Kidney epithelial cell (primary cell): Measurements from ENCODE around the gene N4BP2L1. TPM values are rescaled to one million over a fixed set of nuclear protein-coding genes. Genes with fewer than 3 reads are reported as not detected.

ENCODE experiments used
- DNase-seq: peaks from one replicate; pipeline ENCODE4 v3.0.0-alpha.2; 2010; ENCODE audit warnings: low read depth
- H3K27me3 ChIP-seq: 2 replicates; pipeline ENCODE4 v1.6.0; 2011; ENCODE audit warnings: low read length; ENCODE audit not compliant: control insufficient read depth, insufficient read depth
- H3K36me3 ChIP-seq: 2 replicates; pipeline ENCODE4 v1.5.1; 2011; ENCODE audit warnings: low read length; ENCODE audit not compliant: control insufficient read depth, insufficient read depth
- H3K4me3 ChIP-seq: 2 replicates; pipeline ENCODE4 v1.5.1; 2011; ENCODE audit warnings: low read depth, mild to moderate bottlenecking, control low read depth, low read length
- CTCF ChIP-seq: IDR thresholded peaks from 2 replicates; pipeline ENCODE4 v1.5.1; 2011; ENCODE audit warnings: mild to moderate bottlenecking, moderate library complexity, low read length, control low read depth, inconsistent platforms; ENCODE audit not compliant: insufficient read depth, poor library complexity, severe bottlenecking
- total RNA-seq: library from RNA; depleted of rRNA; stranded (reverse); fragments of >200 nt; gene quantifications from 2 replicates; pipeline ENCODE4 v1.2.3, GENCODE V29; 2015

The N4BP2L1 gene
- total RNA-seq, 1 donor from 2014 or later = 4.4 TPM

GRCh38 chr13:32391101-32391619, 36.8 kb downstream of the N4BP2L1 start:
- Histone ChIP-seq H3K36me3 (no peaks in the 10 kb centered on the region), H3K27me3 (no peaks in the 10 kb centered on the region), H3K4me3 (no peak overlapping the region)
- no peak for TF ChIP-seq CTCF
- no peak for DNase-seq

- no peak overlapping the region for H3K4me3 ChIP-seq
- no peak for DNase-seq
- no peaks in the 10 kb centered on the region for H3K27me3 ChIP-seq
- no peaks in the 10 kb centered on the region for H3K36me3 ChIP-seq
- TF ChIP-seq CTCF = no peak
Measured at GRCh38 chr13:32390484-32390883, 37.4 kb downstream of the N4BP2L1 start.

- Histone ChIP-seq H3K36me3 (no peaks in the 10 kb centered on the region), H3K27me3 (no peaks in the 10 kb centered on the region), H3K4me3 (no peak overlapping the region)
- no peak for TF ChIP-seq CTCF
- DNase-seq = no peak
Measured at GRCh38 chr13:32390048-32390447, 37.9 kb downstream of the N4BP2L1 start.

GRCh38 chr13:32385410-32385809, 42.5 kb downstream of the N4BP2L1 start:
- TF ChIP-seq CTCF = no peak
- Histone ChIP-seq H3K27me3 (no peaks in the 10 kb centered on the region), H3K4me3 (no peak overlapping the region), H3K36me3 (no peaks in the 10 kb centered on the region)
- DNase-seq = no peak

GRCh38 chr13:32384702-32385101, 43.2 kb downstream of the N4BP2L1 start:
- no peak for TF ChIP-seq CTCF
- Histone ChIP-seq H3K36me3 (no peaks in the 10 kb centered on the region), H3K27me3 (no peaks in the 10 kb centered on the region), H3K4me3 (no peak overlapping the region)
- DNase-seq = no peak
